HS-27A (cell line): ENCODE data around the gene PCF11.
"Not testable (repeated sequence)": the region's sequence is repeated elsewhere in the genome, so short reads cannot be mapped to it uniquely, and the experiment has no call there.

ENCODE experiments used
- DNase-seq: peaks from one replicate; pipeline ENCODE4 v3.0.0-alpha.2; 2012; ENCODE audit warnings: low read depth, missing footprints

The PCF11 gene

GRCh38 chr11:83156996-83157593 is at the start of gene PCF11:
Gene PCF11 (plus strand): TSS chr11:83157131. CDS start chr11:83157440, 309 bp downstream.
- DNase-seq, result no peak

- no peak for DNase-seq
Measured at GRCh38 chr11:83112886-83113285, 44.0 kb upstream of the PCF11 start.

GRCh38 chr11:83115026-83115425 is 41.9 kb upstream of the PCF11 start:
- no peak for DNase-seq

GRCh38 chr11:83115551-83115950 is 41.4 kb upstream of the PCF11 start:
- DNase-seq, result no peak

GRCh38 chr11:83116015-83116641 is 40.8 kb upstream of the PCF11 start:
- DNase-seq, result no peak

- DNase-seq, result no peak
Measured at GRCh38 chr11:83118814-83119213, 38.1 kb upstream of the PCF11 start.

- no peak for DNase-seq
Measured at GRCh38 chr11:83119216-83119615, 37.7 kb upstream of the PCF11 start.

GRCh38 chr11:83120327-83120726 is 36.6 kb upstream of the PCF11 start:
- DNase-seq, result no peak

GRCh38 chr11:83122050-83122449 is 34.9 kb upstream of the PCF11 start:
- DNase-seq, result no peak

- no peak for DNase-seq
Measured at GRCh38 chr11:83122766-83123165, 34.2 kb upstream of the PCF11 start.

- DNase-seq, result no peak
Measured at GRCh38 chr11:83124636-83125424, 32.1 kb upstream of the PCF11 start.

GRCh38 chr11:83125577-83125976 is 31.4 kb upstream of the PCF11 start:
- no peak for DNase-seq

GRCh38 chr11:83127310-83127637 is 29.7 kb upstream of the PCF11 start:
- DNase-seq, result no peak

GRCh38 chr11:83132191-83132590 is 24.7 kb upstream of the PCF11 start:
- no peak for DNase-seq

- DNase-seq, result not testable (repeated sequence)
Measured at GRCh38 chr11:83133266-83133665, 23.7 kb upstream of the PCF11 start.

- no peak for DNase-seq
Measured at GRCh38 chr11:83139310-83139709, 17.6 kb upstream of the PCF11 start.

- no peak for DNase-seq
Measured at GRCh38 chr11:83140691-83141455, 16.1 kb upstream of the PCF11 start.

- DNase-seq, result no peak
Measured at GRCh38 chr11:83147895-83148294, 9.0 kb upstream of the PCF11 start.

- no peak for DNase-seq
Measured at GRCh38 chr11:83150450-83150849, 6.5 kb upstream of the PCF11 start.

- DNase-seq, result no peak
Measured at GRCh38 chr11:83151274-83151977, 5.5 kb upstream of the PCF11 start.

GRCh38 chr11:83152264-83152663 is 4.7 kb upstream of the PCF11 start:
- no peak for DNase-seq

GRCh38 chr11:83153764-83154163 is 3.2 kb upstream of the PCF11 start:
- DNase-seq, result no peak
